HG03066 (cell line): ENCODE measurements around the gene RAB3IP.
"Not testable (repeated sequence)": the region's sequence is repeated elsewhere in the genome, so short reads cannot be mapped to it uniquely, and the experiment has no call there.

Experiments used
- ATAC-seq: cut with Tn5 transposase; IDR thresholded peaks from one replicate; pipeline ENCODE4 v1.9.1; 2021; ENCODE audit warnings: low read depth; ENCODE audit not compliant: unreplicated experiment

The RAB3IP gene

GRCh38 chr12:69751476-69751875, 12.8 kb downstream of the RAB3IP start:
- ATAC-seq: no peak

- no peak for ATAC-seq
Observed at GRCh38 chr12:69755302-69755701, 16.6 kb downstream of the RAB3IP start.

- ATAC-seq: no peak
Observed at GRCh38 chr12:69756088-69756755, 17.6 kb downstream of the RAB3IP start.

GRCh38 chr12:69758105-69758504, 19.4 kb downstream of the RAB3IP start:
- ATAC-seq: no peak

GRCh38 chr12:69759581-69759980, 20.9 kb downstream of the RAB3IP start:
- not testable (repeated sequence) for ATAC-seq

- ATAC-seq: no peak
Observed at GRCh38 chr12:69765515-69765914, 26.9 kb downstream of the RAB3IP start.

GRCh38 chr12:69766260-69766659, 27.6 kb downstream of the RAB3IP start:
- no peak for ATAC-seq

GRCh38 chr12:69779928-69780327, 41.3 kb downstream of the RAB3IP start:
- no peak for ATAC-seq

GRCh38 chr12:69783365-69783764, 44.7 kb downstream of the RAB3IP start:
- no peak for ATAC-seq

GRCh38 chr12:69789351-69789750, 50.7 kb downstream of the RAB3IP start:
- ATAC-seq: no peak

- ATAC-seq: no peak
Observed at GRCh38 chr12:69792533-69792932, 53.9 kb downstream of the RAB3IP start.

- not testable (repeated sequence) for ATAC-seq
Observed at GRCh38 chr12:69807101-69807897, 68.6 kb downstream of the RAB3IP start.

GRCh38 chr12:69810870-69811498, 72.3 kb downstream of the RAB3IP start:
- ATAC-seq: no peak

- peak; percentile 69 for ATAC-seq
Observed at GRCh38 chr12:69816082-69816481, 77.4 kb downstream of the RAB3IP start.

- no peak for ATAC-seq
Observed at GRCh38 chr12:69821032-69821455, 82.4 kb downstream of the RAB3IP start.

- no peak for ATAC-seq
Observed at GRCh38 chr12:69821456-69822159, 82.9 kb downstream of the RAB3IP start.

- no peak for ATAC-seq
Observed at GRCh38 chr12:69822201-69822860, 83.7 kb downstream of the RAB3IP start.

GRCh38 chr12:69824028-69824427, 85.4 kb downstream of the RAB3IP start:
- no peak for ATAC-seq

- no peak for ATAC-seq
Observed at GRCh38 chr12:69824966-69825560, 86.4 kb downstream of the RAB3IP start, which contains the start of gene MYRFL. Gene MYRFL (plus strand): TSS chr12:69825227. CDS start chr12:69825518, 291 bp downstream.

- no peak for ATAC-seq
Observed at GRCh38 chr12:69828897-69829296, 90.2 kb downstream of the RAB3IP start.
